IPS-15b (cell line): ENCODE results near the gene SARS2.

Experiments used
- H3K27me3 ChIP-seq: one replicate; pipeline ENCODE4 v1.6.1; 2013; ENCODE audit warnings: low read length; ENCODE audit not compliant: control insufficient read depth, insufficient read depth
- H3K36me3 ChIP-seq: one replicate; pipeline ENCODE4 v1.6.1; 2013; ENCODE audit warnings: low read length; ENCODE audit not compliant: control insufficient read depth, insufficient read depth
- H3K4me1 ChIP-seq: one replicate; pipeline ENCODE4 v1.6.1; 2013; ENCODE audit warnings: mild to moderate bottlenecking, low read length; ENCODE audit not compliant: control insufficient read depth, insufficient read depth
- H3K4me3 ChIP-seq: one replicate; pipeline ENCODE4 v1.5.1; 2013; ENCODE audit warnings: low read depth, low read length
- H3K9ac ChIP-seq: one replicate; pipeline ENCODE4 v1.6.1; 2013; ENCODE audit warnings: low read depth, mild to moderate bottlenecking, low read length
- H3K9me3 ChIP-seq: one replicate; pipeline ENCODE4 v1.6.1; 2013; ENCODE audit warnings: mild to moderate bottlenecking, low read length; ENCODE audit not compliant: control insufficient read depth, insufficient read depth

Gene SARS2

DNA sequence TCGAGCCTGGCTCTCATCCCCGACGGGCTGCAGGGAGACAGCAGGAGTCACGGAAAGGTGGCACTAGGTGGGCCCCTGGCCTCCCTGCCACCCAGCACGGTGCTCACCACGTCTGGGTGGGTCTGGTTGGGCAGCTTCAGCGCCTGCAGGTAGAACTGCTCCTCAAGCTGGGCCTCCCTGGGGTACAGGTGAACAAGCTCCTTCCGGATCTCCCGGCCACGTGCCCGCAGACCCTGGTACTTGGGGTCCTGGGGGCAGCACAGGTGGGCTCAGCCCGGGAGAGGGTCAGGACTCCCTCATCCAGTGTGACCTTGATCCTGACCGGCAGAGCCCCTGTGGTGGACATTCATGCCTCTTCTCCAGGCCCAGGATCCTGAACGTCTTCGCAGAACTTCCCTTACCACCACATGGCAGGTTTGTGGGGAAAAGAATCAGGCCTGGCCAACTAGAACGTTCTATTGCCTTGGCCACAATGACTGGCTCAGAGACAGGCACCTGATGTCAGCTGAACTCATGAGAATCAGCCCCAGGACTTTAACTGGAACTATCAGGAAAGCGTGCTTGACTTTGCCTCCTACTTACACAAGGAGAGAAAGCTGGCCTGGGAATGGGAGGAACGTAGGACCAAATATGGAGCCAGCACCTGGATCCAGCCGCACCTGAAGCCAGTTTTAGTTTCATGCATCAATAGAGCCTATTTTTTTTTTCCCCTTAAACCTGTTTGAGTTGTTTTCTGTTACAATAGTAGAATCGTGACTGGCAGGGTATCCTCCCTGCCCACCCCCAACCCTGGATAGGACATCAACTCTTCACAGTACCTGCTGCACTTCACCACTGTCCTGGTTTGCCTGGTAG lies 8.9 kb downstream of the SARS2 start:
- H3K27me3 ChIP-seq, result no peaks in the 10 kb centered on the region
- no peaks in the 10 kb centered on the region for H3K4me1 ChIP-seq
- peaks cover 33% of the 10 kb centered on the region for H3K36me3 ChIP-seq
- H3K9me3 ChIP-seq, result no peaks in the 10 kb centered on the region
- no peak overlapping the region for H3K4me3 ChIP-seq
- H3K9ac ChIP-seq, result no peak overlapping the region

- no peaks in the 10 kb centered on the region for H3K9me3 ChIP-seq
- H3K9ac ChIP-seq, result no peak overlapping the region
- no peak overlapping the region for H3K4me3 ChIP-seq
- no peaks in the 10 kb centered on the region for H3K4me1 ChIP-seq
- H3K36me3 ChIP-seq, result peaks cover 27% of the 10 kb centered on the region
- no peaks in the 10 kb centered on the region for H3K27me3 ChIP-seq
Observed at GRCh38 chr19:38920602-38921419, 9.8 kb downstream of the SARS2 start.

- H3K4me3 ChIP-seq, result no peak overlapping the region
- H3K4me1 ChIP-seq, result no peaks in the 10 kb centered on the region
- H3K9ac ChIP-seq, result no peak overlapping the region
- no peaks in the 10 kb centered on the region for H3K9me3 ChIP-seq
- H3K36me3 ChIP-seq, result peaks cover 22% of the 10 kb centered on the region
- H3K27me3 ChIP-seq, result no peaks in the 10 kb centered on the region
Observed at GRCh38 chr19:38919837-38920601, 10.5 kb downstream of the SARS2 start.

GRCh38 chr19:38918526-38918925 lies 12.0 kb downstream of the SARS2 start:
- Histone ChIP-seq H3K4me3 (no peak overlapping the region), H3K4me1 (no peaks in the 10 kb centered on the region), H3K9me3 (no peaks in the 10 kb centered on the region), H3K27me3 (no peaks in the 10 kb centered on the region), H3K36me3 (peaks cover 12% of the 10 kb centered on the region), H3K9ac (no peak overlapping the region)

GRCh38 chr19:38917921-38918491 lies 12.6 kb downstream of the SARS2 start:
- Histone ChIP-seq H3K4me1 (no peaks in the 10 kb centered on the region), H3K36me3 (peaks cover 12% of the 10 kb centered on the region), H3K9me3 (no peaks in the 10 kb centered on the region), H3K27me3 (no peaks in the 10 kb centered on the region), H3K4me3 (no peak overlapping the region), H3K9ac (no peak overlapping the region)

DNA sequence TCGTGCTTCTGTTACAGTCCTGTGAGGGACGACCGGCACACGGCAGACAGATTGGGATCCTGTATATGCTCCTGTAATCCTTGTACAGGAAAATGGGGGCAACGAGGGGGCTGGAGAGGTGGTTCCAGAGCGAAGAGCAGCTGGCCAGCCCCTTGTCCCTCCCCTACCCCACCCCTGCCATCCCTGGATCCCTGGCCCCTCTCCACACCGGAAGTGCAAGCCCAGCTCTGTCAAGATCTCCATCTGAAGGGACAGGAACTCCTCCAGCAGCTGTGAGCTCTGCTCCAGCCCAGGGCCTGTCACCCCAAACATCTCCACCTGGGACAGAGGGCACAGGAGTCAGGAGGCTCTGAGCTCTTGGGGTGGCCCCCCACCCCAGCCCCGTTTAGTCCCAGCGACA lies 13.0 kb downstream of the SARS2 start:
- H3K27me3 ChIP-seq, result no peaks in the 10 kb centered on the region
- no peak overlapping the region for H3K9ac ChIP-seq
- peaks cover 10% of the 10 kb centered on the region for H3K36me3 ChIP-seq
- no peaks in the 10 kb centered on the region for H3K9me3 ChIP-seq
- H3K4me1 ChIP-seq, result no peaks in the 10 kb centered on the region
- no peak overlapping the region for H3K4me3 ChIP-seq

DNA sequence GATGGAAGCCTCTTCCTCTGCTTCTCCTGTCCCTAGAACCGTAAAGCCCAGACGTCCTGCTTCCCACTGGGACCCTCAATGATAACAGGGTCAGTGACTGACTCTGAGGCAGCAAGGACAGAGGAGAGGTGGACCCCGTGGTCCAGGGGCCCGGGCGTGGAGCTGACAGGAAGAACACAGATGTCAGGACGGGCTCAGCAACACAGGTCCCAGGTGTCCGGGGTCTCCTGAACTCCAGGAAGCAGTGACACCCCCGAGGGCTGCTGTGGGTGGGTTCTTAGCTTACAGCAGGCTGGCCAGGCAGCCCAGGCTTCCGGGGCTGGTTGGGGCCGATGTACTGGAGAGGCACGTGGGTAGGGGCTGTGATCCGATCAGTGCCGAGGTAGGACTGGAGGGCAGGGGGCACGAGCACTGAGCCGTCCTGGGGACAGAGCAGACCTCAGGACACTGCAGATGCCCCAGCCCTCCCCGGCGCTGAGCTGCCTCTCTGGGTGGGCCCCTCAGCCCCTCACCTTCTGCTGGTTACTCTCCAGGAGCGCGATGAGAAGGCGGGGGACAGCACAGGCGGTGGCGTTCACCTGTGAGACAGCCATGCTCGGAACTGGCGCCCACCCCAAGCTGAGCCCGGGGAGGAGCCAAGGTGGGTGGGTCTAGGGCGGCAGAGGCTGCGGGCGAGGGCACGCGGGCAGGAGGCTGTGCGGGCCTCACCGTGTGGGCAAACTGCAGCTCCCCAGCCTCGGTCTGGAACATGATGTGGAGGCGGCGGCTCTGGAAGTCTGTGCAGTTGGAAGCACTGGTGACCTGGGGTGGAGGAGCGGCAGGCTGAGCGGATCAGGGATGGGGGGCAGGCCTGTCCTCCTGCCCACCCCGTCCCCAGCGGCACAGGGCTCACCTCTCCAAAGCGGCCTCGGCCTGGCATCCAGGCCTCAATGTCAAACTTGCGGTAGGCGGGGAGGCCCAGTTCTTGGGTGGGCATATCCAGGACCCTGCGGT lies 14.9 kb downstream of the SARS2 start:
- no peak overlapping the region for H3K4me3 ChIP-seq
- no peaks in the 10 kb centered on the region for H3K9me3 ChIP-seq
- no peaks in the 10 kb centered on the region for H3K27me3 ChIP-seq
- H3K36me3 ChIP-seq, result peaks cover 6% of the 10 kb centered on the region
- no peaks in the 10 kb centered on the region for H3K4me1 ChIP-seq
- H3K9ac ChIP-seq, result no peak overlapping the region

- H3K9me3 ChIP-seq, result no peaks in the 10 kb centered on the region
- H3K4me3 ChIP-seq, result no peak overlapping the region
- H3K36me3 ChIP-seq, result no peaks in the 10 kb centered on the region
- H3K27me3 ChIP-seq, result no peaks in the 10 kb centered on the region
- H3K4me1 ChIP-seq, result no peaks in the 10 kb centered on the region
- no peak overlapping the region for H3K9ac ChIP-seq
Observed at GRCh38 chr19:38913958-38914357, 16.6 kb downstream of the SARS2 start.

DNA sequence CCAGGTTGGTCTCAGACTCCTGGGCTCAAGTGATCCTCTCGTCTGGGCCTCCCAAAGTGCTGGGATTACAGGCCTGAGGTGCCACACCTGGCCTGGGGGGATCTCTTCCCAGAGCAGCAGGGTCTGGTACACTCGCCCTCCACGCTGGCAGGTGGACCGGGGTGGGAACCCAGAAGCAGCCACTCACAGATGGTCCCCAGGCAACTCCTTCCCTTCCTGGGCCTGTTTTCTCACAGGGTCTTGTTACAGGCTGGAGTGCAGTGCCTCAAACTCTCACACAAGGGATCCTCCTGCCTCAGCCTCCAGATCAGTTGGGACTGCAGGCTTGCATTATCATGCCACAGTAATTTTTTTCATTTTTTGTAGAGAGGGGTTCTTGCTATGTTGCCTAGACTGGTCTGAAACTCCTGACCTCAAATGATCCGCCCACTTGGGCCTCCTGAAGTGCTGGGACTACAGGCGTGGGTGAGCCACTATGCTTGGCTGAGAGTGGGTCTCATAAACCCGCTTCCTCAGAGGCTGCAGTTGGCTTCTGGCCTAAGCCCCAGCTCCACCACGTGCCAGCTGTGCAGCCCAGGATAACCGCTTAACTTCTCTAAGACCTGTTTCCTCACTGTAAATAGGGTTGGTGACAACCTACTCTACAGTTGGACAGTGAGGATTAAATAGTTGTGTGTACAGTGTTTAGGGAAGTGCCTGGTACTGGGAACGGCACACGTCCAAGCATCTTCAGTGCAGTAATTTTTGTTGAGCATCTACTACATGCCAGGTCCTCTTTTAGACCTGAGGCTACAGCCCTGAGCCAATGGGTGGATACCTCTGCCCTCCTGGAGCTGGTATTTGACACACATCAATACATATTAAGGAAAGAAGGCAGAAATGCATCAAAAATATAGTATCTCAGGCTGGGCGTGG lies 17.7 kb downstream of the SARS2 start:
- H3K4me1 ChIP-seq, result no peaks in the 10 kb centered on the region
- no peak overlapping the region for H3K4me3 ChIP-seq
- H3K9me3 ChIP-seq, result no peaks in the 10 kb centered on the region
- no peaks in the 10 kb centered on the region for H3K27me3 ChIP-seq
- no peak overlapping the region for H3K9ac ChIP-seq
- no peaks in the 10 kb centered on the region for H3K36me3 ChIP-seq
